DND-41 (cell line): ENCODE measurements around the gene ME2.

Experiments used
- ATAC-seq: fragments of 200-7000 bp; cut with Tn5 transposase; 3 replicates; pipeline ENCODE4 v1.9.1; 2021; ENCODE audit warnings: low read depth; ENCODE audit not compliant: insufficient read depth
- DNase-seq: peaks from one replicate; pipeline ENCODE4 v3.0.0-alpha.2; 2020
- H2AFZ ChIP-seq: 2 replicates; pipeline ENCODE4 v1.6.0; 2012; ENCODE audit warnings: low read depth, low read length
- H3K27ac ChIP-seq: 2 replicates; pipeline ENCODE4 v1.5.1; 2012; ENCODE audit warnings: low read length, inconsistent platforms
- H3K27me3 ChIP-seq: fragments of 200-600 bp; sonication (generic); 2 replicates; pipeline ENCODE4 v1.6.0; 2012; ENCODE audit warnings: low read length, mild to moderate bottlenecking, inconsistent platforms; ENCODE audit not compliant: insufficient read depth, poor library complexity
- H3K36me3 ChIP-seq: 2 replicates; pipeline ENCODE4 v1.5.1; 2012; ENCODE audit warnings: low read length, inconsistent platforms; ENCODE audit not compliant: insufficient read depth
- H3K4me1 ChIP-seq: 2 replicates; pipeline ENCODE4 v1.5.1; 2012; ENCODE audit warnings: mild to moderate bottlenecking, low read length; ENCODE audit not compliant: insufficient read depth
- H3K4me2 ChIP-seq: 2 replicates; pipeline ENCODE4 v1.6.0; 2012; ENCODE audit warnings: mild to moderate bottlenecking, moderate library complexity, low read length, inconsistent platforms; ENCODE audit not compliant: insufficient read depth
- H3K4me3 ChIP-seq, 2 experiments: fragments of 200-600 bp in 1 of 2; shearing (Covaris generic) in 1 of 2; 2 replicates each; pipeline ENCODE4 v1.5.1; 2012 to 2016; ENCODE audit warnings: inconsistent platforms in 2 of 2, low read length in 2 of 2, mild to moderate bottlenecking in 2 of 2, low read depth in 1 of 2, moderate library complexity in 1 of 2
- H3K79me2 ChIP-seq: 2 replicates; pipeline ENCODE4 v1.6.0; 2012; ENCODE audit warnings: low read length, inconsistent platforms; ENCODE audit not compliant: insufficient read depth
- H3K9ac ChIP-seq: 2 replicates; pipeline ENCODE4 v1.6.0; 2012; ENCODE audit warnings: low read depth, mild to moderate bottlenecking, inconsistent platforms, low read length, moderate library complexity
- H3K9me3 ChIP-seq: 2 replicates; pipeline ENCODE4 v1.5.1; 2012; ENCODE audit warnings: low read length, moderate library complexity, mild to moderate bottlenecking, inconsistent platforms; ENCODE audit not compliant: insufficient read depth, severe bottlenecking
- H4K20me1 ChIP-seq: 2 replicates; pipeline ENCODE4 v1.6.0; 2012; ENCODE audit warnings: low read length; ENCODE audit not compliant: insufficient read depth
- EZH2 ChIP-seq: IDR thresholded peaks from 3 replicates; pipeline ENCODE4 v1.6.1; 2012; ENCODE audit warnings: borderline replicate concordance, low read depth, mild to moderate bottlenecking, moderate library complexity, low read length, inconsistent platforms; ENCODE audit not compliant: severe bottlenecking
- TF ChIP-seq, protein P1 (sequence below): IDR thresholded peaks from 2 replicates; pipeline ENCODE4 v1.5.1; 2012; ENCODE audit warnings: borderline replicate concordance, low read length, moderate library complexity, mild to moderate bottlenecking; ENCODE audit not compliant: poor library complexity, severe bottlenecking; ENCODE audit errors: extremely low read depth

Gene ME2

DNA sequence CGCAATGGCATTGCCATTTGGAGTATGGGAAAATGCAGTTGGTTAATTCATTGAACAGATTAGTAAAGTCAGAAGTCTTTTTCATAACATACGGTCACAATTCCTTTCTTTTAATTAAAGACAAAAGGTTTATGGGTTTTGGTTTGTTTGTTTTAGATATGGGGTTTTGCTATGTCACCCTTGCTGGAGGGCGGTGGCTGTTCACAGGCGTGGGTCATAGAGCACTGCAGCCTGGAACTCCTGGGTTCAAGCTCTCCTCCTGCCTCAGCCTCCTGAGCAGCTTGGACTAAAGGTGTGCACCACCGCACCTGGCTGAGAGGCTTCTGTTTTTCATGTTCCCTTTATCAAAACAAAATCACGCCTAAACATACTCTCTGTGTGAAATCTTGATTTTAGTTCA lies 70.3 kb downstream of the ME2 start:
- Histone ChIP-seq H3K9ac (no peak overlapping the region), H3K4me3 (no peak overlapping the region), H3K27ac (no peak overlapping the region), H3K9me3 (no peaks in the 10 kb centered on the region), H3K27me3 (no peaks in the 10 kb centered on the region), H2AFZ (no peak overlapping the region), H4K20me1 (no peaks in the 10 kb centered on the region), H3K79me2 (no peaks in the 10 kb centered on the region), H3K4me1 (no peaks in the 10 kb centered on the region), H3K4me2 (no peak overlapping the region), H3K36me3 (peaks cover 37% of the 10 kb centered on the region)
- DNase-seq (no peak), ATAC-seq (no peak)
- TF ChIP-seq, protein P1, sequence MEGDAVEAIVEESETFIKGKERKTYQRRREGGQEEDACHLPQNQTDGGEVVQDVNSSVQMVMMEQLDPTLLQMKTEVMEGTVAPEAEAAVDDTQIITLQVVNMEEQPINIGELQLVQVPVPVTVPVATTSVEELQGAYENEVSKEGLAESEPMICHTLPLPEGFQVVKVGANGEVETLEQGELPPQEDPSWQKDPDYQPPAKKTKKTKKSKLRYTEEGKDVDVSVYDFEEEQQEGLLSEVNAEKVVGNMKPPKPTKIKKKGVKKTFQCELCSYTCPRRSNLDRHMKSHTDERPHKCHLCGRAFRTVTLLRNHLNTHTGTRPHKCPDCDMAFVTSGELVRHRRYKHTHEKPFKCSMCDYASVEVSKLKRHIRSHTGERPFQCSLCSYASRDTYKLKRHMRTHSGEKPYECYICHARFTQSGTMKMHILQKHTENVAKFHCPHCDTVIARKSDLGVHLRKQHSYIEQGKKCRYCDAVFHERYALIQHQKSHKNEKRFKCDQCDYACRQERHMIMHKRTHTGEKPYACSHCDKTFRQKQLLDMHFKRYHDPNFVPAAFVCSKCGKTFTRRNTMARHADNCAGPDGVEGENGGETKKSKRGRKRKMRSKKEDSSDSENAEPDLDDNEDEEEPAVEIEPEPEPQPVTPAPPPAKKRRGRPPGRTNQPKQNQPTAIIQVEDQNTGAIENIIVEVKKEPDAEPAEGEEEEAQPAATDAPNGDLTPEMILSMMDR, result no peak
- no peak for TF ChIP-seq EZH2

DNA sequence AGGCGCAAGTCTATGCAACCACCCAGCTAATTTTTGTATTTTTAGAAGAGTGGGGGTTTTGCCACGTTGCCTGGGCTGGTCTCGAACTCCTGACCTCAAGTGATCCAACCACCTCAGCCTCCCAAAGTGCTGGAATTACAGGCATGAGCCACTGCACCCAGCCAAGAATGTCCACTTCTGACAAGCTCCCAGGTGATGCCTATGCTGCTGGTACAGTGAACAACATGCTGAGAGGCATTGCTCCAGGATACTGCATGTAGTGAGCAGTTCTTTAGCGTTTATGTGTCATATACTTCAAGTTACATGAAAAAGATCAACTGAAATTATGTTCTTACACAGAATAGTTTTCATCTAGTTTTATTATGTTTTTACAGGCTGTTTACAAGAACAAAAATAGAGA lies 71.7 kb downstream of the ME2 start:
- H4K20me1 ChIP-seq, result no peaks in the 10 kb centered on the region
- peaks cover 23% of the 10 kb centered on the region; the same call in 1 of the 2 replicates for H3K36me3 ChIP-seq
- no peak overlapping the region for H3K9ac ChIP-seq
- H3K27ac ChIP-seq, result no peak overlapping the region
- H3K79me2 ChIP-seq, result no peaks in the 10 kb centered on the region
- DNase-seq, result no peak
- H3K4me2 ChIP-seq, result no peak overlapping the region
- TF ChIP-seq, protein P1, result no peak
- no peak overlapping the region for H2AFZ ChIP-seq
- no peaks in the 10 kb centered on the region for H3K9me3 ChIP-seq
- no peaks in the 10 kb centered on the region for H3K27me3 ChIP-seq
- H3K4me3 ChIP-seq, result no peak overlapping the region
- no peak for ATAC-seq
- no peaks in the 10 kb centered on the region for H3K4me1 ChIP-seq

DNA sequence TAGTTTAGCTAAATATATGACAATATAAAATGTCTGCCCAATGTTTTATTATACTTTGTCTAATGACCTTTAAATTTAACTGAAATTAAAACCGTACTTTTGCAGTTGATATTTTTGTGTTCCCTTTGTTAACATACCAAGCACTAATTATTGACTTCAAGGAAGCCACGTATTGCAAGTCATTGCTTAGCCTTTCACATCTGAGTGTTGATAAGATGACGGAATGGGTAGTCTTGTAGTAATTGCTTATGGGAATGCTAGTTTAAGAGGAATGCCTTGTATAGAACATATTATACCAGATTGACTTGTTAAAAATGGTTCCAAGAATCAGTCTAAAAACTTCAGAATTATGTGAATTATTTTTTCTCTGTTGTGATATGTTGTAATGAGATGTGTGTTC lies 74.9 kb downstream of the ME2 start:
- Histone ChIP-seq H3K27me3 (no peaks in the 10 kb centered on the region), H3K36me3 (no peaks in the 10 kb centered on the region), H4K20me1 (no peaks in the 10 kb centered on the region), H3K4me1 (no peaks in the 10 kb centered on the region), H3K4me3 (no peak overlapping the region), H3K9me3 (no peaks in the 10 kb centered on the region), H3K79me2 (no peaks in the 10 kb centered on the region), H3K4me2 (no peak overlapping the region), H2AFZ (no peak overlapping the region), H3K9ac (no peak overlapping the region), H3K27ac (no peak overlapping the region)
- ATAC-seq (no peak), DNase-seq (no peak)
- no peak for TF ChIP-seq EZH2
- TF ChIP-seq, protein P1, result no peak

- ATAC-seq (no peak), DNase-seq (no peak)
- H3K79me2 ChIP-seq, result no peaks in the 10 kb centered on the region
- no peaks in the 10 kb centered on the region for H3K27me3 ChIP-seq
- no peaks in the 10 kb centered on the region for H3K9me3 ChIP-seq
- TF ChIP-seq, protein P1, result no peak
- no peak for TF ChIP-seq EZH2
- H3K27ac ChIP-seq, result no peak overlapping the region
- H3K4me1 ChIP-seq, result no peaks in the 10 kb centered on the region
- no peaks in the 10 kb centered on the region for H3K36me3 ChIP-seq
- no peak overlapping the region for H2AFZ ChIP-seq
- no peak overlapping the region for H3K4me2 ChIP-seq
- no peak overlapping the region for H3K4me3 ChIP-seq
- no peaks in the 10 kb centered on the region for H4K20me1 ChIP-seq
- no peak overlapping the region for H3K9ac ChIP-seq
Measured at GRCh38 chr18:50955253-50955652, 76.3 kb downstream of the ME2 start.
